GM18907 (cell line): ENCODE data around the gene DLG4.

ENCODE experiments used
- ATAC-seq: cut with Tn5 transposase; IDR thresholded peaks from one replicate; pipeline ENCODE4 v1.9.1; 2021; ENCODE audit warnings: mild to moderate bottlenecking, moderate library complexity; ENCODE audit not compliant: unreplicated experiment

The DLG4 gene

DNA sequence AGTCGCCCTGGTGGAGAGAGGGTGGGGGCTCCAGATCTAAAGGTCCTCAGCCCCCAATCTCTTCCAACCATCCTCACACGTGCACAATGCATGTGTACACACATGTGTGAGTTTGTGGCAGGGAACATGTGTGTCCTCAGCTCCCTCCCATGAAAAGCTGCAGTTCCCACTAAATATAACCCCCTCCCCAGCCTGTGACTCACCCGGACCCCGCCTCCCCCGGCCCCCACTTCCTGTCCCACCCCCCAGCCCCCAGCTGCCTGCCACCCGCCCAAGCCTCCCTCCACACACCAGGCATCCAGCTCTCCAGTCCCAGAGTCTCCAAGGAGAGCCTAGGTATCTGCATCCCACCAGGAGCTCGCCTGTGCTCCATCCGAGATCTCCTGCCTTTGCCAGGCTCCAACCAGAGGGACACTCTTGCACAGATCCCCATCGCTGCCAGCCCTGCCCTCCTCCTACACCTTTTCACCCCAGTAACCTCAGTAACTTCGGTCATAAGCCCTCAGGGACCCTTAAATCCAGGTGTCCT, 3.9 kb downstream of the DLG4 start:
- no peak for ATAC-seq

DNA sequence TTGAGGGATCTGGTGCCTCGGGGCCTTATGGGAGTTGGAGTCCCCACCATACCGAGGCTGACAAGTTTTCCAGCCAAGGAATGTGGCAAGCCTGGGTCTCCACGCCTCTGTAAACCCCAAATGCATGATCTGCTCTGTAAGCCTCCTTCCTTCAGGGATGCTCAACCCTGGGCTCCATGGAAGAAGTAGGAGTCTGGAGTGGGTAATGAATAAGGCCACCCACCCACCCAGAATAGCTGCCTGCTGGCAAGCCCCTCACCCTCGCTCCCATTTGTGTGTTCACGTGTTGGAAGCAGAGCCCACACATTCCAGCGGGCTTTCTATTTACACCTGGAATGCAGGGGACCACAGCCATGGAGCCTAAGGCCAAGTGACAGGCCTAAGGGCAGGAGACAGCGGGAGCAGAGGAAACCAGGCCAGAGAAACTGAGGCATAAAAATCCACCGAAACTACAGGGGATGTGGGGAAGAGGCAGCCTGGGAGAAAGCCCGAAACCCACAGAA, 4.4 kb downstream of the DLG4 start:
- ATAC-seq = no peak

DNA sequence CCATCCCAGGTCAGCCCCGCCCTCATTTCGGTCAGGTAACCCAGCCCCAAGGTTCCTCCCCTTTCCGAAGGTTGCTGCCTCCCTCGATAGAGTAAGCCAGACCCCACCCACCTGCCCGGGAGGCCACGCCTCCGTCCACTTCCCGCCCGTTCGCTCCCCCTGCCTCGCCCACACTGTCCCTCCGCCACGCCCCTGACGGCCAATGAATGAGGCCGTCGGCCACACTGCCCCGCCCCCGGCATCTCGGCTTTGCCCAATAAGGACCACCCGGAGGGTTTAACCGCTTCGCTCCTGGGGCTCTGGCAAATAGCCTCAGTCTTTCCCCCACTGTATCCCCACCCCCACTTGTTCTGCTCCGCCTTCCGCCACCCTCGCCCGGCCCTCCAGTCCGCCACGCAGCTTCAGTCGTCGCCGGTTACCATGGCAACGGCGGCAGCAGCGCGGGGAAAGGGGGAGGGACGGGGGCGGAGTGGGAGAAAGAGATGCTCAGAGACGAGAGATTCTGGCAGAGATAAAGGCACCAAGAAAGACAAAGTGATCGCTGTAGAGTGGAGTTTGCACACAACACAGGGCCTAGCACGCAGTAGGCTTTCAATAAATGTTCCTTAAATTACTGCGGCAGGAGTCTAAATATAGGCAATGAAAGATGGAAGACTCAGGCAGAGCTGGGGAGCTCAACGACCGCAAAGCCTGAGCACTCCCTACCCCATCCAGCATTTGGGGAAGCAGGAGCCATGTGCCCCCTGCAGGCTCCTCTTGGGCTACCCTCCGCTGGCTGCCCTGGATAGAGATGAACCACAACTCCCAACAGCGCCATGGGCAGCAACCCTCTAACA, 5.1 kb downstream of the DLG4 start:
- ATAC-seq = peak; percentile 78

DNA sequence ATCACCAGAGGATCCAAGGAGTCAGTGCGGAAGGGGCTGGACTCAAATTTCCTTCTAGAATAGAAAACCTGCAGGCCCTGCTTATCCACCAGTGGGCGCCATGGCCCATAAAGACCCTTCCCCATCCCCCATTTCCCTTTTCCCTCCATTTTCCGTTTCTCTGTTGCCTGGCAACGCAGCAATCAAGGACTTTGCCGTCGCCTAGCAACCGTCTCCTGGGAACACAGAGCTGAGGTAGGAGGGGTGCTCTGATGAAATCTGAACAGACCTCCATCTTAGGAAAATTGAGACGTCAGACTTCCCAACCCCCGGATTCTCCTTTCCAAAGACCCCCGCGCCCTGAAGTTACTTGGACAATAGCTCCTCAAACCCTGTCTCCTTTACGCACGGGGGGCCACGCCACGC, 5.7 kb downstream of the DLG4 start:
- peak; percentile 13 for ATAC-seq

DNA sequence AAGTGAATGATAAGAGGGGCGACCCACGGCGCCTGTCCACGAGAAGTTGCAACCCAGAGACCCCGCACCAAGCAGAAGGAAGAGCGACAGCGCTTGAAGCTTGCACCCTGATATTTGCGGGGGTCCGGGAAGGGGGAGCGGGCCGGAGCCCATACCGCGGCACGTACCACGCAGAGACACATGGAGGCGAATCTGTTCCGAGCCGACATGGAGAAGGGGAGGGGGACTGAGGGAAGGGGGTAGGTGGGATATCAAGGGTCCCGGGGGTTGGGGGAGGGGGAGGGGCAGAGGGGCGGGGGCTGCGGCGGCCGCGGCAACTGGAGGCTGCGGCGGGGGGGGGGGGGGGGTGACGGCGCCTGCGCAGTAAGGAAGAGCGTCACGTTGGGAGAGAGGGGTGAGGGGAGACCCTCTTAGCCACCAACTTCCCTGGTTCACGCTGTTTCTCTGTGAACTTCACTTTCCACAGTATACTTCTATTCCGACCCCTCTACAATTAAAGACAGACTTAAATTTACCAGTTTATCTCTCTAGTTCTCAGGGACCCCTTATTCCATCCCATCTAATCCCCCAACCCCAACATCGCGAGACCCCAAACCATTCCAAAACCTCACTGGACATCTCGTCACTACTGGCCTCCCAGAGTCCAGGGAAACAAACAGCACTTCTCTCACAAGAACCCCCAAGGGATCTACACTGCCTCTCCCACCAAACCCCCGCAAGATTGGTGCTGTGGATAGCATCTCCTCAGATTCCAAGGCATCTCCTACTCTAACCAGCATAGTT, 8.0 kb downstream of the DLG4 start:
- no peak for ATAC-seq

DNA sequence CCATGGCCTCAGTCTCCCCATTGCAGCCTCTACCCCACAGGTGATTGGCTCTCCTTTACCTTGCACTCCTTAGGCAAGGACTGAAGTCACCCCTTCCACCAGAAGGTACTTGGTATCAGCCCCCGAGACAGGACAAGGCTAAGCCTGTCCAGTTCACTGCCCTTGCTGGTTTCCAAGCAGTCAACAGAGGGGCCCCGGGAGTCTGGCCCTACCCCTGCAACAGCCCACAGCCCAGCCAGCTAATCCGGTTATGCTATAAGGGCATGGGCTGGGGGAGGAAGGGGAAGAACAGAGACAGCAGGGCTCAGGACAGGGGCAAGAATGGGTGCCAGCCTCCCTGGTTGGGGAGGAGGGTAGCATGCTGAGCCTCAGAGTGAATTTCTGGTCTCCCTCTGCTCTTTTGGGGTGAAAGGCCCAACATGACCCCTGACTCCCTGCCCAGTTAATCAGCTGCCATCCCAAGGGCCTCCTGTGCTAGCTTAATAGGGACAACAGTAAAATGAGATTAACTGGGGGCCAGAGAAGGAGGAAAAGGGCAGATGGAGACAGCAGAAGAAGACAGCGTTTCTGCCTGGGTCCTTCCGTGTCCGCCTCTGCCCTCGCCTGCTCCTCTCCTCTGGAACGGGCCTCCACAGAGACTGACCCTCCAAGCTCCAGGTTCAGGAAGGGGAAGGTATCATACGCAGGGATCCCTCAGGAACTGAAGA, 10.7 kb downstream of the DLG4 start:
- no peak for ATAC-seq

DNA sequence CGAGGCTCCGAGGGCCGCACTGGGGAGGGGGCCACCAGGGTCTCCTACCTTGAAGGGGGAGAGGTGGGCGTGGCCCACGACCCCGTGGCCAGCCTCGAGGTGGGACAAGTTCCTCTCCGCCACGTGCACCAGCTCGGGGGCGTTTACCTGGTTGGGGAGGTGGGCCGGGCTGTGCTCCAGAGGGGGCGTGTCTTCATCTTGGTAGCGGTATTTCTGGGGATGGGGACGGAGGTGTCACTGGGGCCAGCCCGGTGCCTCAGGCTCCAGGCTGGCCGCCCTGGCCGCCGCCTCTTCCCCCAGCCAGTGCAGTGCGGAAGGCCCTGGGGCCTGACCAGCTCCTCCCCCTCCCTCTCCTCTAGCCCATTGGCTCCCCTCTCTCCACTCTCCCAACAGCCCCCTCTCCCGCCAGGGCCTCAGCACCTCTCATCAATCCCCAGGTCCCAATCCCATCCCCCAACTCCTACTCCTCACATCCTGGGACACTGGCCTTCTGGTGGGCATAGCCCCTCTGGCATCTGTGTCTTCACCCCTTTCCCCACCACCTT, 11.5 kb downstream of the DLG4 start:
- no peak for ATAC-seq

DNA sequence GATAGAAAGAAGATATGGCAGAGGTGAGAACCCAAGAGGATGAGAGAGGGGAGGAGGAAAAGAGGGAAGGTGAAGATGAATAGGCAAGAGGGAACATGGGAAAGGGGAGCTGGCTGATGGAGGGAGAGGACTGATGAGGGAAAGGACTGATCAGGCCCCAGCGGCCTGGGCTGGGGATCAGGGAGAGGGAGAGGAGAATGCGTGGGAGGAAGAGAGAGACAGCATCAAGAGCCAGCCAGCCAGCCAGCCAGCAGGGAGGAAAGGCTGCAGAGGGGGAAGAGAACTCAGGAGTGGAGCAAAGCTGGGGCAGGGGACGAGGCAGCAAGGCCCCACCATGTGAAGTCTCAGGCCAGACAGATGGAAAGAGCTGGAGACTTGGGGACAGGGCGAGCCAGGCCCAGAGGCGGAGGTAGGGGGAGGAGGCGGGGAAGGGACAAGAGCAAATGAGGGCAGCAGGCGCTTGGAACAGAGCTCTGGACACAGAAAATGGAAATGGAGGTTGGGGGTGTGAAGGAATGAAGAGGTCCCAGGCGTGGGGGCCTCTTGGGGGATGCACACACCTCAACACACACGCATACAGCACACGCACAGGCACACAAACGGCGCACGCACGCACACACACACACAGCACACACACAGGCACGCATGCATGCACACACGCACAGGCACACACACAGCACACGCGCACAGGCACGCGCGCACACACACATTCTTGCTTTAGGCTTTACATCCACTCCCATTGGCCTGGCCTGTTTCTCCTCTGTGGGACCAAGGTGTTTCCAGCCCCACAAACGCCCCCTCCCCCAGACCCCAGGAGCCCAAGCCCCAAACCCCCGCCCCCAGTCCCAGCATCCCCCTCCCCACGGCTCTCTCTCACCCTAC, 12.3 kb downstream of the DLG4 start:
- ATAC-seq = no peak

DNA sequence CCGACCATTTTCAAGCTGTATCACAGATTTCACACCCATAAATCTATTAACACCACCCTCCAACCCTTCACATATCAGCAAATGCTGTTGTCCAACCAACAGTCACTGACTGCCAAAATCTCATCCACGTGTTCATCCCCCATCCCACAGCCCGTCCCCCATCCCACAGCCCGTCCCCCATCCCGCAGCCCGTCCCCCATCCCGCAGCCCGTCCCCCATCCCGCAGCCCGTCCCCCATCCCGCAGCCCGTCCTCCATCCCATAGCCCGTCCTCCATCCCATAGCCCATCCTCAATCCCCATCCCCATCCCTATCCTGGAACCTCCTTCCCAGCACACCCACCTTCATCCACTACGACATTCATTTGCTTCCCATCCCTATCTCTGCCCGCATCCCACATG, 14.1 kb downstream of the DLG4 start:
- ATAC-seq = no peak

DNA sequence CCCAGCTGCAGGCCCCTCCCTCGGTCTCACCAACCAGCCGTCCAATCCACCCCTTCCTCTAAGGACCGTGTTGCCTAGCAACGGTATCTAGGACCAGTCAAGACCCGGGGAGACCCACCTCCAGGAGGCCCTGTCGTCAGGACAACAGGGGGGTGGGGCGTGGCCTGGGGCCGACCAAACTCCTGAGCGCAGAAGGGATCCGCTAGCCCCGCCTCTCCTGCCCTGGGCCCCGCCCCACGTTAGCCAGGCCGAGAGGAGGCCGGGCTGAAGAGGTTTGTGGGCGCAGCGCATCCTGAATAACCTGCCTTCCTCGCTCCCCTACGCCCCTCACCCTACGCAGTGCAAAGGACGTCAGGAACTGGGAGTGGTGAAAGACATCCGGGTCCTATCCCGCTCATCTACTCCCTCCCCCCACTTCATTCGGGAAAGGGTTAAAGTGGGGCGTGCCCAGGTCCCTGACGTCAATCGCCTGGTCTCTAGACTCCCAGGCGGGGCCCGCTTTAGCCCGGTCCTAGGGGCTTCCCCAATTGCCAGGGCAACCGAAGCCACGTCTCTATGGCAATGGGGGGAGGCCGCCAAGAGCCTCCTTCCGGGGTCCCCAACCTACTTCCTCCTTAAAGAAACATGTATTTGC, 14.7 kb downstream of the DLG4 start:
- peak; percentile 84 for ATAC-seq

DNA sequence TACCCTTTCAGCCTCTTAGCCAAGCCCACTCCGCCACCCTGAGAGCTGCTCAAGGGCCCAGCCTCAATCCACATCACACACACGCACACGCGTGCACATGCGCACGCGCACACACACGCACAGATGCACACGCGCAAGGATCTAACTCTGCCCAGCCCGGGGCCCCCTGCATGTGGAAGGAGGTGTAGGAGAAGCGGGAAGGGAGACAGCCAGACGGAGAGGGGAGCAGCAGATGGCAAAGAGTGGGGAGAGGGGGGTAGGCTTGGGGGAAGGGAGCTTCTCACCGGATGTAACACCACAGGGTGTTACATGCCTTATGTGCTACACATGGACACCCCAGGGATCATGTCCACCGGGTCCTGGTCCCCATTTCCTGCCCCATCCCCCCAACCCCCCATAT, 15.3 kb downstream of the DLG4 start:
- ATAC-seq = no peak

DNA sequence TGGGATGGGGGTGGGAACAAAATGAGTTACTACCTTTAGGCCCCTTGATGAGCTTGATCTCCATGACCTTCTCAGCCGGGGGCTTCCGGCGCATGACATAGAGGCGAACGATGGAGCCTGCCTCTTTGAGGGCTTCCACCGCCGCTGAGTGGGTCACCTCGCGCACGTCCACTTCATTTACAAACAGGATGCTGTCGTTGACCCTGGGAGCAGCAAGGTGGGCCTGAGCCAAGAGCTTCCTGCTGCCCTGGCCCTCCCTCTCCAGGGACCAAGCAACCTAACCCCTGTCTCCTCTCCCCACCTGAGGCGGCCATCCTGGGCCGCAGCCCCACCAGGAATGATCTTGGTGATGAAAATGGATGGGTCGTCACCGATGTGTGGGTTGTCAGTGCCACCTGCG, 16.2 kb downstream of the DLG4 start:
- ATAC-seq = no peak

DNA sequence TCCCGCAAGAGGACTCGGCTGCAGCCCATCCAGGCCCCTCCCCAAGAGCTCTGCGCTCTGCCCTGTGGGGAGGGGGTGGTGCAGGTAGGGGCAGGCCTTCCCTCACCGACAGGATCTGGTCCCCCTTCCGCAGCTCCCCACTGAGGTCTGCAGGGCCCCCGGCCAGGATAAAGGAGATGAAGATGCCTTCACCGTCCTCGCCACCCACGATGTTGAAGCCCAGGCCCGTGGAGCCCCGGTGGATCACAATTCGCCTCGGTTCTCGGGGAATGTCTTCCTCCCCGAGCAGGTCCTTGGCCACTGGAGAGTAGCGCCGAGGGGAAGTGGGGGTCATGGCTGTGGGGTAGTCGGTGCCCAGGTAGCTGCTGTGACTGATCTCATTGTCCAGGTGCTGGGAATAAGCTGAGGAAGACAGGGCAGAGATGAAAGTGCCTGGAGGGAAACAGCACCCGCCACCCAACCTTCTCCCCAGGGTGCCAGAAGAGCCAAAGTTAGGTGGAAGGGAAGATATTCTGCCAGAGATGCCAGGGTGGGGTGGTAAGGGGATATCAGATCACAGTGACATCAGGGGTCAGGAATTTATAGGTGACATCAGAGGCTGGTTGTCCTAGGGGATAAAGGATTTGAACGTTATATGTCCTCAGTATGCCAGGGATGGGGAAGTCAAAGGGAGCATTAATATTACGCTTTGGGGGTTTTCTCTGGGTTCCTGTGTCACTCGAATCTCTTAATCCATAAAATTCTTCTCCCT, 22.8 kb downstream of the DLG4 start:
- ATAC-seq = no peak

DNA sequence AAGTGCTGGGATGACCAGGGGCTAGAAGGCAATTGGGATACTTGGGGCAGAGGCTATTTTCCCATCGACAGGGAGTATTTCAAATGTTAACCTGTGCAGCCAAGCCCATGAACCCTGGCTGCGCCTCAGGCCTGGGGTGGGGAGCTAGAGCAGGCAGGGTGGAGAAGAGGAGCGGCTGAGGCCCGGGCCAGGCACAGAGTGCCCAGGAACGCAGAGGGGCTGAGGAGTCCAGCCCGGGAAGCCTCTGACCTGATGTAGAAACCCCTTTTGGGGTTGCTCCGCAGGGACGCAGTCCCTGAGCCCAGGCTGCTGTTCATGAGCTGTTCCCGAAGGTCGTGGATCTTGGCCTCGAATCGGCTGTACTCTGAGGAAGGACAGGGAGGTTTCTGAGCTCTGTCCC, 23.7 kb downstream of the DLG4 start:
- ATAC-seq = no peak

DNA sequence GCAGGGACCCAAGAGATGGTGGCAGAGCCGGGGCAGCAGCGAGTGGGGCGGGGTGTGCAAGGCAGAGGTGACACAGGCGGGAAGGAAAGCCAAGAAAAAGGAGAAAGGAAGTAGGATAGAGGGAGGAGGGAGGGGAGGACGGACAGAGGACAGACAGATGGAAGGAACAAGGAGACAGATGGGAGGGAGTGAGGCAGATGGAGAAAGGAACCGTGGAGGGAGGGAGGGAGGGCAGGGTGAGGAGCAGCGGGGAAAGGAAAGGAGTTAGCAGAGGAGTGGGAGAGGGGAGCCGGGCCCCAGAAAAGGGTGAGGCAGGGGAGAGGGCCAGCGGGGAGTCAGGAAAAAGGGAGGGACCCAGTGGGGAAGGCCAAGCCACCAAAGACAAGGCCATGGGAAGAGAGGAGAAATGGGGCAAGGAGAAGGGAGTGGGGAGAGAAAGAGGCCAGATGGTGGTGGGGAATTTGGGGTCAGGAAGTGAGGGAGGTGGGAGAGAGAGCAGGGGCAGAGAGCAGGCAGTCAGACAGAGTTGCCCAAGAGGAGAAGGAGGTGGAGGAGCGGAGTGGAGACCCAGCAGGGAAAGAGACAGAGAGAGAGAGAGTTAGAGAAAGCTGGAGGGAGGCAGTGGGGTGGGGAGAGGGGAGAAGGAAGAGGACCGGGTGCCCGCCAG, 27.2 kb downstream of the DLG4 start:
- ATAC-seq = no peak

DNA sequence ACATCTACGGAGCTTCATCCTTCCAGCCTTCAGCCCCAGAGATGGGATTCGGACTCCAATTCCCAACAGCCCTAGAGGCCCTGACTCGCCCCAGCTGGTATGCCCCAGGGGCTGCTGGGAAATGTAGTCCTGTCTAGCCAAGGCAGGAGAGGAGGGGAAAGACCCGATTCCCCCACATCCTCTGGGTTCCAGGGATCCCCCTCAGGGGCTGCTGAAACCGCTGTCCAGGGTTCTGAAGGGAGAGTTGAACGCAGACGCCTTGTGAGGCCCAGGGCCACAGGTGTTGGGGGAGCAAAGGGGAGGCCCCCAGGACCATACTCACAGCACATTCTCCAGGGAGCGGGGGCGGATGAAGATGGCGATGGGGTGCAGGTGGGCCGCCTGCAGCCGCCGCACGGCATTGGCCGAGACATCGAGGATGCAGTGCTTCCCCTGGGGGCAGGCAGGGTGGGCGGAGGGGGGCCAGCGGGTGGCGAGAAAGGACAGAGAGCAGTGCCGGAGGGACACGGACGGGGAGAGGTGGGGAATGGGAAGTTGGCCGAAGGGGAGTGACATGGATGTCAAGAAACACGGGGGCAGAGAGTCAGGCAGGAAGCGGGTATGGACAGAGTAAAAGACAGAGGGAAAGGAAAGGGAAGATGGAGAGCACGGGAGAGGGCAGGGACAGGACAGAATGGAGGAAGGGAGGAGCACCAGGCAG, 27.9 kb downstream of the DLG4 start:
- no peak for ATAC-seq

DNA sequence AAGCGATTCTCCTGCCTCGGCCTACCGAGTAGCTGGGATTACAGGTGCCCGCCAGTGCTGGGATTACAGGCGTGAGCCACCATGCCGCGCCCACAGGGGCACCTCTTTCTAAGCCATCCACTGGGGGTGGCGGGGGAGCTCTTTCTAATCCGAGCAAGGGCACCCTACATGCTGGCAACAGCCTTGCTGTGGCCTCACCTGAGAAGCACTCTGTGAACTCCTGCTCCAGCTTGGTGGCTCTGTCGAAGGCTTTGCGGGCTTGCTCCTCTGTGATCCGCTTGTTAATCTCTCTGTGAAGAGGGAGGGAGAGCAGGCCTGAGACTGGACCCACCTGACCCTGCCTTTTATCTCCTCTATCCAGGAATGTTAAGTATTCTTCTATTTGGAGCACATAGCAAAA, 28.6 kb downstream of the DLG4 start:
- ATAC-seq = no peak
